Mucosa of descending colon (tissue), 3 donors: ENCODE data around the gene KLHL35. TPM values are rescaled to one million over a fixed set of nuclear protein-coding genes. Genes with fewer than 3 reads are reported as not detected.

ENCODE experiments used
- ATAC-seq: fragments of 200-7000 bp; cut with Tn5 transposase; one replicate; pipeline ENCODE4 v1.9.1; 2020; ENCODE audit warnings: mild to moderate bottlenecking, moderate library complexity
- DNase-seq, 3 donors: peaks; one replicate each; pipeline ENCODE4 v3.0.0-alpha.2; 2020
- H3K36me3 ChIP-seq: fragments of 200-600 bp; one replicate; pipeline ENCODE4 v1.8.0; 2021; ENCODE audit warnings: low read depth, mild to moderate bottlenecking
- H3K4me1 ChIP-seq: fragments of 200-600 bp; one replicate; pipeline ENCODE4 v1.8.0; 2021; ENCODE audit warnings: low read depth, mild to moderate bottlenecking
- H3K4me3 ChIP-seq: fragments of 200-600 bp; one replicate; pipeline ENCODE4 v1.8.0; 2021; ENCODE audit warnings: mild to moderate bottlenecking
- H3K9me3 ChIP-seq: fragments of 200-600 bp; one replicate; pipeline ENCODE4 v1.8.0; 2021; ENCODE audit warnings: mild to moderate bottlenecking
- CTCF ChIP-seq: fragments of 200-600 bp; IDR thresholded peaks from one replicate; pipeline ENCODE4 v1.8.0; 2022; ENCODE audit warnings: antibody characterized with exemption, mild to moderate bottlenecking
- intact Hi-C, 2 donors: fragments of 100-400 bp; cut with DNase I in 1 of 2; cut with micrococcal nuclease in 1 of 2; formaldehyde crosslinking; loops; one replicate each; pipeline versions ENCODE4 v1.11.0 to v1.11.1; 2022; cut with DNase I, micrococcal nuclease
- total RNA-seq, 3 donors: library from RNA; stranded (reverse); fragmentation: NEBNext Ultra II Directional in 2 of 3; extraction: Animal tissue kit (Norgen Biotek cat#: 25700) in 2 of 3; gene quantifications; one replicate each; pipeline versions ENCODE4 v1.2.1 to v1.2.4, GENCODE V29; 2021 to 2023
- donor health status: DM: no; HTN: no; CAD: no; lungs with moderate emphysema.
- donor health status: DM: no; HTN: no; CAD: no.
- donor health status: DM: no; HTN: yes; CAD: no.

KLHL35 gene
- total RNA-seq, 3 donors from 2014 or later = 0.25 to 1.7 (median 0.49) TPM

DNA sequence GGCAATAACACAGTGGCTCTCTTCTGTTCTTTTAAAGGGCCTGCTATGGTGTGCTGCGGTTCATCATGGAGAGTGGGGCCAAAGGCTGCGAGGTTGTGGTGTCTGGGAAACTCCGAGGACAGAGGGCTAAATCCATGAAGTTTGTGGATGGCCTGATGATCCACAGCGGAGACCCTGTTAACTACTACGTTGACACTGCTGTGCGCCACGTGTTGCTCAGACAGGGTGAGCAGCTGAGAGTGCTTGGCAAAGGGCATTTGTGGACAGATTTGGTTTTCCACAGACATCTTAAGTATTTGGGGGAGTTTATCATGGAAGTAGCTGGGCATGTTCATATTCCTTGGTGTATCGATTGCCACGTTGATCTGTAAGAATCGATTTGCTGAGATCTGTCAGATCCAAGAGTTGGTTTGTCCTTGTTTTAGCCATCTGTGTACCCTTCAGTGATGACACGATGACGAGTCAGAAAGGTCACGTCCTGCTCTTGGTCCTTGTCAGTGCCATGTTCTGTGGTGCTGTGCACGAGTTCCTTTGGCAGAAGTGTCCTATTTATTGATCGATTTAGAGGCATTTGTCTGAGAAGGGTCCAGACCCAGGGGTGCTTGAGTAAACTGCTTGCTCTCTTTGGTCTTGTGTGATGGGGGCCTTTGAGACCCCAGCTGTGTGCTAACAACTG is 28.9 kb downstream of the KLHL35 start:
- Histone ChIP-seq H3K36me3 (peaks cover 25% of the 10 kb centered on the region), H3K9me3 (no peaks in the 10 kb centered on the region), H3K4me3 (no peak overlapping the region), H3K4me1 (peaks cover 11% of the 10 kb centered on the region)
- ATAC-seq (no peak), DNase-seq (no peak)
- TF ChIP-seq CTCF = no peak
- intact Hi-C loops = no loop called here

- Histone ChIP-seq H3K4me3 (no peak overlapping the region), H3K9me3 (no peaks in the 10 kb centered on the region), H3K4me1 (peaks cover 11% of the 10 kb centered on the region), H3K36me3 (peaks cover 19% of the 10 kb centered on the region)
- DNase-seq = no peak
- no peak for TF ChIP-seq CTCF
- ATAC-seq = no peak
- intact Hi-C loops = no loop called here
Measured at GRCh38 chr11:75403037-75403436, 30.0 kb downstream of the KLHL35 start.

- Histone ChIP-seq H3K4me3 (no peak overlapping the region), H3K36me3 (peaks cover 19% of the 10 kb centered on the region), H3K9me3 (no peaks in the 10 kb centered on the region), H3K4me1 (peaks cover 11% of the 10 kb centered on the region)
- DNase-seq (no peak), ATAC-seq (no peak)
- no peak for TF ChIP-seq CTCF
- intact Hi-C loops = no loop called here
Measured at GRCh38 chr11:75402002-75402773, 30.8 kb downstream of the KLHL35 start.

DNA sequence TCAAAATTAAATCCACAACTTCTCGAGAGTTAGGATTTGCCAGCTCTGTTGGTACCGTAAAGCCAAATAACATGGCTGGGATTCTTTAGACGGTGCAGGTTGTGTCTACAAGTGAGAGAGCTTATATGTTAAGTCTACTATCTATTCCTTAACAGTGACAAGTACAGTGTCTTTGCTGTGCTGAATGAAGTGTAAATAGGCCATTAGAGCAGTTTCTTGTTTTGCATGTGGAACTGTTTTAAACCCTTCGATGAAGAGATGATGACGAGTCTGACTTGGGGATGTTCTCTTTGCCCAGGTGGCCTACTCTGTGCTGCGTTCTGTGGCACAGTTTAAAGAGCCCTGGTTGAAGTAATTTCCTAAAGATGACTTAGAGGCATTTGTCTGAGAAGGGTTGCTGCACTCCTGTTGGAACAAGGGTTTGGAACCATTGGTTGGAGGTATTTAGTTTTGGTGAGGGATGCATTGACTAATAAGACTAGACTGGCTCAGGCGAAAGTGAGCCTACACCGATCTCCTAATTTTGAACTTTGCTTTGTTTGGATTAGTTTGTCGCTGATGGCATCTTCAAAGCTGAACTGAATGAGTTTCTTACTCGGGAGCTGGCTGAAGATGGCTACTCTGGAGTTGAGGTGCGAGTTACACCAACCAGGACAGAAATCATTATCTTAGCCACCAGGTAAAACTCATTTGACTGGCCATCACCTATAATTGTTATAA is 32.7 kb downstream of the KLHL35 start:
- peak; percentile 23 for ATAC-seq
- intact Hi-C loops = no loop called here
- DNase-seq = no peak
- peak overlapping the region; percentile 64 for H3K4me3 ChIP-seq
- TF ChIP-seq CTCF = no peak
- peaks cover 19% of the 10 kb centered on the region for H3K36me3 ChIP-seq
- H3K9me3 ChIP-seq = no peaks in the 10 kb centered on the region
- H3K4me1 ChIP-seq = peaks cover 11% of the 10 kb centered on the region

DNA sequence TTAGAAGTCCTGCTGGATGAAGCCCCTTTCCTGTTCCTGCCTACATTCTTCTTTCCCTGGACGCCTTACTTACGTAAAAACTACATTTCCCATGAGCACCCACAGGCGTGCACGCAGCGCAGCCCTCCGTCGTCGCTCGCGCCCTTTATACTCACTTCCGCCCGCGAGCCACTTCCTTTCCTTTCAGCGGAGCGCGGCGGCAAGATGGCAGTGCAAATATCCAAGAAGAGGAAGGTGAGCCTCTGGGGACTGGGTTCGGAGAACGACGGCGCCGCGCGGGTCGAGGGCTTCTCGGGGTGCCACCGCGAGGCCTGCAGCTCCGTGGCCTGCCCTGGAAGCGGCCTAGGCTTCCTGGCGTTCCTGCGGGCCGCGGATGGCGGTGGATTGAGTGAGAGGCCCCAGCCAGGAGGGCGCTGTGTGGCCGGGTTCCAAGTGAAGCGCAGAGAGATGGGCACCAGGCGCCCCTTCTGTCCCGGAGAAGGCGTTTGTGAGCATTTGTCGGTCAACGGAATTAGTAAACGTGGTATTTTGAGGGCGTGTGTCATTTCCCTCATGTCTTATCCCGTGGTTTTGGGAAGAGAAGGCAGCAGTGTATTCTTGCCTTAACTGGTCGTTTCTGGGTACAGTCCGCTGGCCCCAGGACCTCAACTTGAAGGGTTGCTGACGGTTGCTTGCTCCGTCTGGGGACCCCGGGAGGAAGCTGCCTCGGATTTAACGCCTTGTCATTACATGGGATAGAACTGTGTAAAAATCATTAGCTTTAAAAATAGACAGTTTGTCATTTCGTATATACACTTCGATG is 33.5 kb downstream of the KLHL35 start, which contains the start of gene RPS3:
RPS3 (plus strand) TSS at position 175 of the 802 bp plus-strand sequence; CDS start at position 205, 30 bp downstream.
- H3K4me1 ChIP-seq = peaks cover 11% of the 10 kb centered on the region
- H3K4me3 ChIP-seq = peak within 1 kb of the TSS; percentile 64
- H3K36me3 ChIP-seq = peaks cover 12% of the 10 kb centered on the region
- TF ChIP-seq CTCF = no peak
- intact Hi-C loops = no loop called here
- peak; percentile 93 to 95 (median 94) for DNase-seq
- peak; percentile 98 for ATAC-seq
- no peaks in the 10 kb centered on the region for H3K9me3 ChIP-seq
